A673 (cell line): ENCODE data around the gene BBX. TPM values are rescaled to one million over a fixed set of nuclear protein-coding genes. Genes with fewer than 3 reads are reported as not detected.

ENCODE experiments used
- BruUV-seq: library from RNA; stranded (reverse); fragments of 400-500 nt; replicated peaks from 2 replicates; lab custom pipeline; 2021; lab: Mats Ljungman, UMichigan
- CTCF ChIA-PET: fragments of 300-600 bp; sonication (Branson Sonifier 250); formaldehyde crosslinking; loops from one replicate; lab custom pipeline; 2022; ENCODE audit warnings: antibody characterized with exemption; lab: Charles Lee
- POLR2A ChIA-PET: fragments of 300-600 bp; sonication (Branson Sonifier 250); formaldehyde crosslinking; loops from one replicate; lab custom pipeline; 2022; ENCODE audit warnings: antibody characterized with exemption; ENCODE audit not compliant: low non-redundant PET; lab: Charles Lee
- DNase-seq: peaks from one replicate; pipeline ENCODE4 v3.0.0-alpha.2; 2015; ENCODE audit warnings: low spot score
- H3K27ac ChIP-seq: fragments of 200-600 bp; sonication (generic); 2 replicates; pipeline ENCODE4 v1.5.1; 2016; ENCODE audit warnings: mixed run types, low read depth, mild to moderate bottlenecking, mixed read lengths, antibody characterized with exemption, low read length; ENCODE audit not compliant: poor library complexity, severe bottlenecking
- H3K27me3 ChIP-seq: fragments of 200-600 bp; sonication (generic); replicated peaks from 2 replicates; pipeline ENCODE4 v1.6.1; 2017; ENCODE audit warnings: mixed run types, low read depth, mild to moderate bottlenecking, mixed read lengths, antibody characterized with exemption, low read length; ENCODE audit not compliant: insufficient read depth, poor library complexity
- H3K36me3 ChIP-seq: fragments of 200-600 bp; sonication (generic); 2 replicates; pipeline ENCODE4 v1.6.1; 2016; ENCODE audit warnings: mixed run types, mild to moderate bottlenecking, mixed read lengths, antibody characterized with exemption, low read length; ENCODE audit not compliant: insufficient read depth, poor library complexity, severe bottlenecking
- H3K4me1 ChIP-seq: fragments of 200-600 bp; sonication (generic); 2 replicates; pipeline ENCODE4 v1.6.1; 2017; ENCODE audit warnings: mixed run types, mild to moderate bottlenecking, mixed read lengths, antibody characterized with exemption, low read length; ENCODE audit not compliant: insufficient read depth, poor library complexity, severe bottlenecking
- H3K4me3 ChIP-seq: fragments of 200-600 bp; sonication (generic); 2 replicates; pipeline ENCODE4 v1.5.1; 2016; ENCODE audit warnings: low read depth, mixed run types, mild to moderate bottlenecking, mixed read lengths, low read length; ENCODE audit not compliant: poor library complexity, severe bottlenecking
- H3K9me3 ChIP-seq: fragments of 200-600 bp; sonication (generic); 2 replicates; pipeline ENCODE4 v1.6.1; 2016; ENCODE audit warnings: mixed run types, low read depth, mild to moderate bottlenecking, mixed read lengths, antibody characterized with exemption, low read length; ENCODE audit not compliant: poor library complexity, severe bottlenecking
- CTCF ChIP-seq: fragments of 300-800, 200-600 bp; sonication (generic); conservative IDR thresholded peaks from 2 replicates; pipeline ENCODE4 v1.5.1; 2017; ENCODE audit warnings: low read depth, mild to moderate bottlenecking, antibody characterized with exemption, low read length, moderate library complexity, mixed read lengths
- EZH2 ChIP-seq: fragments of 200-600 bp; sonication (generic); IDR thresholded peaks from 2 replicates; pipeline ENCODE4 v1.6.1; 2017; ENCODE audit warnings: borderline replicate concordance, low read depth, mild to moderate bottlenecking, mixed read lengths, antibody characterized with exemption, low read length; ENCODE audit not compliant: poor library complexity, severe bottlenecking
- intact Hi-C: fragments of 100-400 bp; cut with micrococcal nuclease; formaldehyde crosslinking; loops from one replicate; pipeline ENCODE4 v1.10.0; 2022; ENCODE audit not compliant: unreplicated experiment
- total RNA-seq: library from RNA; stranded (reverse); gene quantifications from 2 replicates; pipeline ENCODE4 v1.2.3, GENCODE V29; 2021

The BBX gene
- total RNA-seq, 1 experiment from 2014 or later: 28.9 TPM

GRCh38 chr3:107737914-107738313 lies 215.2 kb downstream of the BBX start:
- H3K4me3 ChIP-seq: no peak overlapping the region
- BruUV-seq: no TSS peak
- ChIA-PET POLR2A (no interaction called here), CTCF (no interaction called here)
- no peaks in the 10 kb centered on the region for H3K4me1 ChIP-seq
- no peak for TF ChIP-seq EZH2
- TF ChIP-seq CTCF: no peak
- intact Hi-C loops: no loop called here
- DNase-seq: no peak
- no peak overlapping the region for H3K27ac ChIP-seq
- H3K27me3 ChIP-seq: no peaks in the 10 kb centered on the region
- no peaks in the 10 kb centered on the region for H3K36me3 ChIP-seq
- H3K9me3 ChIP-seq: no peaks in the 10 kb centered on the region

DNA sequence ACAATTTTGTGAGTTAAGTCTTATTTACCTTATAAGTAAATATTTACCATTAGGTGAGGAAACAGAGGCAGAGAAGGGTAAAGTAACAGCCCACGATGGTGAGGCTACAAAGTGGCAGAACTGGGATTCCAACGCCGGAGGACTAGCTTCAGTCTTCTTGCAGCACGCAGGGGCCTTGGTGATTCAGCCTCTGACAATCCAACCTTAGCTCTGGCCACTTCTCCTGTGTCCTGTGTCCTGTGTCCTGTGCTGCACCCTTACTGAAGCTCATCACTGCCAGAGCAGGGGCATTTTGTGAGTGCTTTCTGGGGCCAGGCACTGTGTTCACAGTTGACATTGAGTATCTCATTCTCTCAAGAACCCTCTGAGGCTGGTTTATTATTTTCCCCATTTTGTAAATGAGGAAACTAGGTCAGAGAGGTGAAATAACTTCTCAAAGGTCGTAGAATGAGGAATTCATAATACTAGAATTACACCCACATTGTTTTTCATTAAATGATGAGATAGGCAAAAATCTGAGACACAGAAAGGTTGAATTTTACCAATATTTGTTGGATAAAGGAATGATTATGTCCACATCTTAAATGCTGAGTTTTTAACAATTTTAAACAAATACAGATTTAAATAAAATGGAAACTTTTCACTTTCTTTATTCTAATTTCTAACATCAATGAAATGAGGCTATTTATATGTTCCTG lies 215.9 kb downstream of the BBX start:
- Histone ChIP-seq H3K4me1 (no peaks in the 10 kb centered on the region), H3K36me3 (no peaks in the 10 kb centered on the region), H3K27me3 (no peaks in the 10 kb centered on the region), H3K4me3 (no peak overlapping the region), H3K9me3 (no peaks in the 10 kb centered on the region), H3K27ac (no peak overlapping the region)
- ChIA-PET POLR2A (interaction anchor here (0.7 kb wide), 1 partner anchor 10 kb away, joined by 3 read pairs; no protein-coding TSS in a partner anchor), CTCF (no interaction called here)
- no TSS peak for BruUV-seq
- no peak for DNase-seq
- intact Hi-C loops: no loop called here
- TF ChIP-seq EZH2 (no peak), CTCF (no peak)

GRCh38 chr3:107739227-107739626 lies 216.5 kb downstream of the BBX start:
- no peak for DNase-seq
- no peaks in the 10 kb centered on the region for H3K27me3 ChIP-seq
- H3K4me3 ChIP-seq: no peak overlapping the region
- H3K4me1 ChIP-seq: no peaks in the 10 kb centered on the region
- no TSS peak for BruUV-seq
- no peaks in the 10 kb centered on the region for H3K36me3 ChIP-seq
- ChIA-PET POLR2A (interaction anchor here (0.7 kb wide), 1 partner anchor 10 kb away, joined by 3 read pairs; no protein-coding TSS in a partner anchor), CTCF (no interaction called here)
- intact Hi-C loops: no loop called here
- H3K9me3 ChIP-seq: no peaks in the 10 kb centered on the region
- no peak for TF ChIP-seq EZH2
- no peak for TF ChIP-seq CTCF
- H3K27ac ChIP-seq: no peak overlapping the region
